HG02870 (cell line): ENCODE data around the gene PADI1.

Source experiments
- ATAC-seq: cut with Tn5 transposase; IDR thresholded peaks from one replicate; pipeline ENCODE4 v1.9.1; 2021; ENCODE audit warnings: mild to moderate bottlenecking, moderate library complexity; ENCODE audit not compliant: unreplicated experiment

PADI1 gene

DNA sequence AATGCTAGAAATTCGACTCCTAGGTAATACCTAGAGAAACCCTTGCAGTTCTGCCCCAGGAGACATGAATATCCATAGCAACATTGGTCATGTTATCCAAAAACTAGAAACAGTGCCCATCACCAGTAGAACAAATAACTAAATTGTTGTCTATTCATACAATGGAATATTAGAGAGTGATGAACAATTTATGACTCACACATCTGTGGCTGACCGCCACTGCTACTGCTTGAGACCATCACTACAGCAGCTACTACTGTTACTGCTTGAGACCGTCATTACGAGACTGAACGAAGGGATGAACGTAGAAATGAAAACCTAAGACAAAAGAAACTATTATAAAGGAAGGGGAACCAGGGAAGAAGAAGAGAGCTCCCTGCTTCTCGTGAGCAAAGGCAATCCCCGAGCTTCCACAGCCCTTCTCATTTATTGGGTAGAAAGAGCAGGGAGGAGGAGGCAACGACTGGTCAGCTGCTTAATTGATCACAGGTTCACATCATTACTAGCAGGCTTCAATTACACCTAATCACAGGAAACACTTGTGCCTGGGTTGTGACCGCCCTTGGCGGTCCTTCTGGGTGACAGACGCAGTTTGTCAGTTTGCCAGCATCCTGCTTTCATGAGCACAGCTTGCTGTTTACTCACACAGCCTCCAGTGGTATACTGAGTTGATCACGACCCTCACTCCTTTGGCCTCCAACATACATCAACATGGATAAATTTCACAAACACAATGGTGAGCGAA lies 88.9 kb downstream of the PADI1 start:
- ATAC-seq: no peak

DNA sequence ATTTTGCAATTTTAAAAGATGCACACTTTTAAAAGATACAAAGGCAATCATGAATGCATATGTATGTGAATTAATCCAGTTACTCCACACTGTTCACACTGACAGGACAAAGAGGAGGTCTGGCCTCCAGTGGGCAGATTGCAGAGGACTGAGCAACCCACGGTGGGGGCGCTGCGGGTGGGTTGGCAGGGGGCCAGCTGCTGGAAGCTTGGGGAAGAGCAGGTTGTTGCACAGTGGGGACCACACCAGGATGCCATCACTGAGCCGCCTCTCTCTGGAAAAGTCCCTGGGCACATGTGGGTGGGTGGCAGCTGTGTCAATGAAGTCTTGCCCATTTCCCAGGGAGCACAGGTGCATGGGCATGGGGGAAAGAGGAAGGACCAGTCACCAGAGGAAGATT lies 90.4 kb downstream of the PADI1 start:
- no peak for ATAC-seq
